Common myeloid progenitor, CD34-positive (primary cell): Measurements from ENCODE around the gene UGT1A3.

Source experiments
- CTCF ChIA-PET: fragments of 350-600 bp; sonication (Branson Sonifier 250); formaldehyde crosslinking; loops from one replicate; lab custom pipeline; 2021; ENCODE audit warnings: antibody characterized with exemption; lab: Charles Lee
- POLR2A ChIA-PET: fragments of 350-600 bp; sonication (Branson Sonifier 250); formaldehyde crosslinking; loops from one replicate; lab custom pipeline; 2021; ENCODE audit warnings: antibody characterized with exemption; lab: Charles Lee
- DNase-seq, 3 donors: peaks; one replicate each; pipeline versions ENCODE4 v3.0.0 to v3.0.0-alpha.2; 2013
- H3K27ac ChIP-seq, 2 experiments: 1 replicate in 1 of 2; 2 replicates in 1 of 2; pipeline ENCODE4 v1.7.0; 2013; ENCODE audit warnings: inconsistent platforms in 2 of 2, low read length in 2 of 2, mild to moderate bottlenecking in 2 of 2, low read depth in 1 of 2, moderate library complexity in 1 of 2; ENCODE audit not compliant: severe bottlenecking in 2 of 2, insufficient read depth in 1 of 2, poor library complexity in 1 of 2
- H3K27me3 ChIP-seq, 5 experiments: replicated peaks in 2 of 5; 1 replicate in 3 of 5; 2 replicates in 2 of 5; pipeline versions ENCODE4 v1.6.1 to v1.7.0; 2013; ENCODE audit warnings: low read length in 4 of 5, mild to moderate bottlenecking in 2 of 5, moderate library complexity in 2 of 5, inconsistent platforms in 1 of 5; ENCODE audit not compliant: insufficient read depth in 5 of 5, control insufficient read depth in 4 of 5
- H3K36me3 ChIP-seq, 4 experiments: 1 replicate in 2 of 4; 2 replicates in 2 of 4; pipeline versions ENCODE4 v1.6.1 to v1.7.0; 2013; ENCODE audit warnings: low read length in 3 of 4, control low read depth in 1 of 4, mild to moderate bottlenecking in 1 of 4; ENCODE audit not compliant: control insufficient read depth in 4 of 4, insufficient read depth in 4 of 4
- H3K4me1 ChIP-seq, 4 experiments: 1 replicate in 3 of 4; 2 replicates in 1 of 4; pipeline versions ENCODE4 v1.6.1 to v1.7.1; 2013; ENCODE audit warnings: low read length in 3 of 4, mild to moderate bottlenecking in 3 of 4, control low read depth in 1 of 4, inconsistent platforms in 1 of 4, moderate library complexity in 1 of 4; ENCODE audit not compliant: control insufficient read depth in 4 of 4, insufficient read depth in 4 of 4; ENCODE audit errors: control extremely low read depth in 1 of 4
- H3K4me3 ChIP-seq, 7 experiments: 1 replicate in 4 of 7; 2 replicates in 3 of 7; pipeline versions ENCODE4 v1.5.1 to v1.7.0; 2013; ENCODE audit warnings: mild to moderate bottlenecking in 7 of 7, low read length in 6 of 7, moderate library complexity in 6 of 7, inconsistent platforms in 2 of 7, low read depth in 2 of 7, control low read depth in 1 of 7; ENCODE audit not compliant: insufficient read depth in 4 of 7, control insufficient read depth in 1 of 7; ENCODE audit errors: extremely low read depth in 1 of 7
- H3K9me3 ChIP-seq, 5 experiments: 1 replicate in 4 of 5; 2 replicates in 1 of 5; pipeline versions ENCODE4 v1.6.1 to v1.7.1; 2013; ENCODE audit warnings: low read length in 4 of 5, mild to moderate bottlenecking in 2 of 5, inconsistent platforms in 1 of 5, low read depth in 1 of 5, moderate library complexity in 1 of 5; ENCODE audit not compliant: control insufficient read depth in 4 of 5, insufficient read depth in 2 of 5; ENCODE audit errors: control extremely low read depth in 1 of 5
- WGBS: methylation state at CpG from one replicate; pipeline ENCODE4 v1.1.5; 2013; ENCODE audit not compliant: insufficient coverage; 5-methylcytosine and 5-hydroxymethylcytosine counted together

Gene UGT1A3

DNA sequence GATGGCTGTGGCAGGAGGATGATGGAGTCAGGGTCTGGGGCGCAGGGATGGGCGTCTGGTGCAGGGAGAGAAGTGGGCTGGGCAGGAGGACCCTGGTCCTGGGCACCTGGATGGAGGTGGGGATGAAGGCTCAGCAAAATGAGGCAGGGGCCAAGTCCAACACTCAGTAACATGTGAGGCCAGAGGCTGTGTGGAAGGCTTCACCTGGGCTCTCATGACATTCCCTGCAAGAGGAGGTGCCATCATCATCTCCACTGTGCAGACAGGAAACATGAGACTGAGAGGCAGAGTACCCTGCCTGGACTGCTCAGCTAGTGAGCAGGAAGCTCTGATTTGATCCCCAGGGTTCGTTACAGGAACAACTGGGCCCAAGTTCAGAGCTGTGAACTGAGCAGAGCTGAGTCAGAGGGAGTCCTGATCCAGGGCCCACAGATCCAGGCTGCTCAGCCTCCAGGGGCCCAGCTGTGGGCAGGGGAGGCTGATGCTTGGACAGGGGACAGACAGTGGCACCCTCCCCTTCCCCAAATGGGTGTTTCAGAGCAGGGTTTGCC is 88.6 kb downstream of the UGT1A3 start:
- H3K9me3 ChIP-seq: no peaks in the 10 kb centered on the region
- no peaks in the 10 kb centered on the region for H3K4me1 ChIP-seq
- H3K27ac ChIP-seq: no peak overlapping the region
- CTCF ChIA-PET: no interaction called here
- H3K36me3 ChIP-seq: no peaks in the 10 kb centered on the region
- POLR2A ChIA-PET: interaction anchor here (0.7 kb wide), 1 partner anchor 33 kb away, joined by 3 read pairs; no protein-coding TSS in a partner anchor
- DNase-seq: no peak
- peaks cover 0 to 4% (median 0%) of the 10 kb centered on the region in 5 experiments for H3K27me3 ChIP-seq
- 92% methylated on average over 3 of the region's 3 CpGs for WGBS
- no peak overlapping the region for H3K4me3 ChIP-seq

DNA sequence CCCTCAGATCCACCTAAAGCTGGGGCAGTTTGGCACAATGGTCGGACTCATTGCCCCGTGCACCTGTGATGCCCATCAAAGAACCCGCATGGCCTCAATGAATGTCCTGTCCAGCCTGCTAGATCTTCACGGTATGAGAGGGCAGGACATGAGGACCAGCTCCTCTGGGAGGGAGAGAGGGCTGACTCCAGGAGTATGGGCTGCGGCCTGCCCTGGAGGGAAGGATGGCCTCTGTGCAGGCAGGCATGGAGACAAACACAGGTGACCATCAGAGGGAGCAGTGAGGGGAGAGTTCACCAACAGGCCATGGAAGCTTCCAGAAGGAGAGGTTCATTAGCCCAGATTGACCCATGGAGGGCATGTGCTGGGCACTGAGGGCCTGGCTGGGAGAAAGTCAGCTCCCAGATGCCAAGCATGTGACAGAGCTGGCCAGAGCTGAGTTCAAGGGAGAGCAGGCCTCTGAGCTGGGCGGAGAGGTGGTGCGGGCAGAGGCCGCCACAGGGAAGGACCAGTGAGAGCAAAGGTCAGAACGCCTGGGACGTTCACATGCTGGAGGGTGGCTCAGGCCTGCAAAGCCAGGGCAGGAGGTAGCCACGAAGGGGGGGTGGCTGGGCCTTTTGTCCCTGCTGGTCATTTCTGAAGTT is 89.3 kb downstream of the UGT1A3 start:
- H3K4me3 ChIP-seq: no peak overlapping the region
- no peaks in the 10 kb centered on the region for H3K36me3 ChIP-seq
- CTCF ChIA-PET: no interaction called here
- POLR2A ChIA-PET: interaction anchor here (0.7 kb wide), 1 partner anchor 32 kb away, joined by 3 read pairs; no protein-coding TSS in a partner anchor
- H3K27ac ChIP-seq: no peak overlapping the region
- no peak for DNase-seq
- WGBS: 100% methylated on average over 11 of the region's 11 CpGs
- H3K27me3 ChIP-seq: peaks cover 0 to 4% (median 0%) of the 10 kb centered on the region in 5 experiments
- no peaks in the 10 kb centered on the region for H3K9me3 ChIP-seq
- no peaks in the 10 kb centered on the region for H3K4me1 ChIP-seq

DNA sequence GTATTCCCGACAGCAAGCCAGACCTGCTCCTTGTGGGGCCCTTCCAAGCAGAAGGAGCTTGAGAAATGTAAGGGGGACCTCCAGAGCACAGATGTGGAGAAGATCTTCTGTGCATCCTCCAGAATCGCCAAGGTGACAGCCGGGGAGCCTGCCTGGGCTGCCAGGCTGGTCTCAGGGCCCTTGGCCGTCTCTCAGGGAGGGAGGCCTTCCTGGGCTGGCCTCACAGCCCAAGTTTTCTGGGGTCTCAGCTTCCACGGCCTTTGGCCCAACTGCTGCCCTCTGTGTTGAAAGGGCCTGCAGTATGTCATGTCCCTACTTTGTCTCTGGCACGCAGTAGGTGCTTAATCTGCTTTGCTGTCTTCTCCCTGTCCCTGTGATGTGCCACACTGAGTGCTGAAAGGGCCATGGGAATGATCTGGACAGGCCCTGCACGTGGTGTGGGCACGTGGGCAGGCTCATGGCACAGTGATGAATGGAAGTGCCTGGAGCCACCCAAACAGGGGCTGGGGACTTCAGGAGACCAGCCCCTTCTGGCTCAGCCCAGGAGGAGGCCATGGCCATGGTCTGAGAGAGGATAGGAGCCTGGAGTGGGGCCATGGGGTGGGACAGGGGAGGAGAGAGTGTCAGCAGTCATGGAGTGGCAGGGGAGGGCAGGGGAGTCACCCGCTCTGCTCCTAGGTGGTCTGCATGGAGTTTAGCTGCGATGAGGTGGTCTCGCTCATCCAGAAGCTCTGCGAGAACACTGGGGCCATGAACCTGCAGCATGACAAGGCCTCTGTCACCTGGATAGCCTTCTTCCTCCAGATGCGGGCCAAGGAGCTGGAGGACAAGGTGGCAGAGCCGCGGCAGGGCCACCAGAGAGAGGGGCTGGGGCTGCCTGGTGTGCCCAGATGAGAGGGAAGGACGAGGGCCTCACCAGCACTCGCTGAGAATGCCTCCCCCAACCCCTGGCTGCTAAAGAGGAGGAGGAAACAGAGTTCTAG is 90.1 kb downstream of the UGT1A3 start:
- H3K9me3 ChIP-seq: no peaks in the 10 kb centered on the region
- POLR2A ChIA-PET: no interaction called here
- WGBS: 77% methylated on average over 10 of the region's 17 CpGs
- H3K4me3 ChIP-seq: no peak overlapping the region
- H3K4me1 ChIP-seq: no peaks in the 10 kb centered on the region
- DNase-seq: no peak
- no peaks in the 10 kb centered on the region for H3K36me3 ChIP-seq
- H3K27me3 ChIP-seq: peaks cover 0 to 4% (median 0%) of the 10 kb centered on the region in 5 experiments
- CTCF ChIA-PET: no interaction called here
- no peak overlapping the region for H3K27ac ChIP-seq

DNA sequence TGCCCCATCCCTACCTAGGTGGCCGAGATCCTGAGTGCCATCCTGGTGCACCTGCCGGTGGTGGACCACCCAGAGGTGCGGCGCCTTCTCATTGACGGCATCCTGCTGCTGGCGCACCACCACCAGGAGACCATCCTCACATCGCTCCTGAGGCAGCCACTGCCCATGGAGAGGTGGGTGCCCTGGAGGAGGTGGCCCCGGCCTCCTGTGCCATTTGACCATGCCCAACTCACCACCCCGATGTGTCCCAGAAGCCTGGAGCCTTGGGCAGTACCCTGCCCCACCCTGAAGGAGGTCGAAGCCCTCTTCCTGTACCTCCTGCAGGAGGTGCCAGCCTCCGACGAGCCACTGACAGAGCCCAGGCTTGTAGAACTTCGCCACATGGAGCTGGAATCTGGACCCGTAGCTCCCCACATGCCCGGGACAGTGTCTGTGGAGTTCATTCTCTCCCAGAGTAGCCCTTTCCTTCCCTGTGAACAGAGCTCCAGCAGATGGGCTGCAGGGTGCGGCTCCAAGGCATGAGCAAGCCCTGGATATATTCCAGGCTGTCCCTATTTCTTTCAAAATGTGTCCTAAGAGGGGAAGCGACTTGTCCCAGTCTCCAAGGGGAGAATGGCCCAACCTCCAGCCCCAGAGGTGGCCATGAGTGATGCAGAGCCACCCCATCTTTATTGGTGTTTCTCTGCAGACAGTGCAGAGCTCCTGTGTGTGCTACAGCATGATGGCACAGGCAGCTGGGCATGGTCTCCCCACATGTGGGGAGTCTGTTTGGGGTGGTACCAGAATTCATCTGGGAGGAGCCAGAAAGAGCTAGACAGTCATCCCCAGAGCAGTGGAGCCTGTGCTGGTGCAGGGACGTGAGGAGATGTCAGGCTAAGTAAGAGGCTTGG is 91.3 kb downstream of the UGT1A3 start:
- H3K27me3 ChIP-seq: no peaks in the 10 kb centered on the region
- H3K9me3 ChIP-seq: no peaks in the 10 kb centered on the region
- H3K36me3 ChIP-seq: no peaks in the 10 kb centered on the region
- H3K4me1 ChIP-seq: no peaks in the 10 kb centered on the region
- WGBS: 91% methylated on average over 14 of the region's 18 CpGs
- H3K4me3 ChIP-seq: no peak overlapping the region
- ChIA-PET CTCF (no interaction called here), POLR2A (interaction anchor here (0.7 kb wide), 1 partner anchor 10 kb away, joined by 3 read pairs; no protein-coding TSS in a partner anchor)
- no peak for DNase-seq
- no peak overlapping the region for H3K27ac ChIP-seq

DNA sequence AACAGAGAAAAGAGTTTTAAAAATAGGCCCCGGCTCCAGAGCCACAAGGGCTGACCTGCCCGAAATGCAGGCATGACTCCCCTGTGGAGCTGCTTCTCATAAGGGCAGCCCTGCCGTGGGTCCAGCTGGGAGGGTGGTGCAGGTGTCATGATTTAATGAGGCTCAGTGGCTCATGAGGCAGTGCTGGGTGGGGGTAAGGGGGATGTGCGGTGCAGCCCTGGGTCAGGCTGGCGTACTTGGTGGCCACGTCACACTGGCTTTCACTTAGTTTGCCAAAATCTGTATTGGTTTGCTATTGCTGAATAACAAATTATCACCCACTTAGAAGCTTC is 91.9 kb downstream of the UGT1A3 start:
- no peaks in the 10 kb centered on the region for H3K4me1 ChIP-seq
- no peaks in the 10 kb centered on the region for H3K9me3 ChIP-seq
- H3K4me3 ChIP-seq: no peak overlapping the region
- 93% methylated on average over 3 of the region's 6 CpGs for WGBS
- no peak overlapping the region for H3K27ac ChIP-seq
- no peaks in the 10 kb centered on the region for H3K27me3 ChIP-seq
- ChIA-PET POLR2A (interaction anchor here (0.7 kb wide), 1 partner anchor 9 kb away, joined by 3 read pairs; no protein-coding TSS in a partner anchor), CTCF (no interaction called here)
- DNase-seq: no peak
- no peaks in the 10 kb centered on the region for H3K36me3 ChIP-seq

DNA sequence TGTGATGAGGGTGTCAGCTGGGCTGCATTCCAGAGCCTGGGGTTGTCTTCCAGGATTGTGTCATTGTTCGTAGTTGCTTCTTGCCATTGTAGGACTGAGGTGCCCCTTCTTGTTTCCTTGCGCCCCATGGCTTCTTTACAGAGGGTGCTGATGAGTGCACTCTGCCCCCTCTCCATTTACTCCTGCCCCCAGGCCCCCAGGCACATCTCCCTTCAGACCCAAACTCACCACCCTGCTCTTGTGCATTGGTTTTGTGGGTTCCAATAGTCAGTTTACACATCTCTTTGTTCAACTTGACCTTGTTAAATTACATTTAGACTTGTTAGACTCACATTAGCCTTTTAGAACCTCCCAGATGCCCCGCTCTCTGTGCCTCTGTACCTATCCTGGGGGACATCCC is 92.4 kb downstream of the UGT1A3 start:
- ChIA-PET POLR2A (no interaction called here), CTCF (no interaction called here)
- Histone ChIP-seq H3K27me3 (no peaks in the 10 kb centered on the region), H3K4me1 (no peaks in the 10 kb centered on the region), H3K36me3 (no peaks in the 10 kb centered on the region), H3K27ac (no peak overlapping the region), H3K4me3 (no peak overlapping the region), H3K9me3 (no peaks in the 10 kb centered on the region)
- 100% methylated on average over 3 of the region's 3 CpGs for WGBS
- DNase-seq: no peak
